HCT116 (cell line): Measurements from ENCODE around the gene CPEB1. TPM values are rescaled to one million over a fixed set of nuclear protein-coding genes. Genes with fewer than 3 reads are reported as not detected.

Source experiments
- ATAC-seq: fragments of 200-7000 bp; cut with Tn5 transposase; 2 replicates; pipeline ENCODE4 v1.9.1; 2020; ENCODE audit warnings: mild to moderate bottlenecking, moderate library complexity
- BruUV-seq: library from RNA; stranded (reverse); fragments of 400-500 nt; replicated peaks from 2 replicates; lab custom pipeline; 2021; lab: Mats Ljungman, UMichigan
- CTCF ChIA-PET: fragments of 300-600 bp; sonication (Branson Sonifier 250); formaldehyde crosslinking; loops from one replicate; lab custom pipeline; 2021; ENCODE audit warnings: antibody characterized with exemption; lab: Charles Lee
- POLR2A ChIA-PET: fragments of 300-600, 350-600 bp; sonication (Branson Sonifier 250); formaldehyde crosslinking; loops from one replicate; lab custom pipeline; 2021; ENCODE audit warnings: antibody characterized with exemption; lab: Charles Lee
- RAD21 ChIA-PET, 2 experiments: fragments of 300-600 bp; sonication (Branson Sonifier 250); formaldehyde crosslinking; loops; one replicate each; lab custom pipeline; 2023; ENCODE audit warnings: low total read pairs in 2 of 2; ENCODE audit not compliant: uncharacterized antibody in 2 of 2, unreplicated experiment in 2 of 2, low non-redundant PET in 1 of 2; lab: Charles Lee
- DNase-seq: peaks from one replicate; pipeline ENCODE4 v3.0.0-alpha.2; 2010; ENCODE audit warnings: low read depth, low spot score
- H2AFZ ChIP-seq: fragments of 200-600 bp; shearing (Covaris generic), sonication (generic); 2 replicates; pipeline ENCODE4 v1.6.1; 2017; ENCODE audit warnings: low read depth, mixed run types, mixed read lengths, antibody characterized with exemption, low read length; ENCODE audit not compliant: poor library complexity, severe bottlenecking
- H3K27ac ChIP-seq: 2 replicates; pipeline ENCODE4 v1.5.1; 2012; ENCODE audit warnings: low read depth, low read length
- H3K27me3 ChIP-seq: fragments of 200-600 bp; sonication (generic); 2 replicates; pipeline ENCODE4 v1.6.1; 2016; ENCODE audit warnings: mixed run types, low read length, mixed read lengths; ENCODE audit not compliant: insufficient read depth
- H3K36me3 ChIP-seq, 2 experiments: fragments of 200-500 bp in 1 of 2; fragments of 200-600 bp in 1 of 2; sonication (Bioruptor generic) in 1 of 2; sonication (generic) in 1 of 2; 2 replicates each; pipeline versions ENCODE4 v1.5.1 to v1.6.1; 2014 to 2016; ENCODE audit warnings: low read length in 2 of 2, inconsistent platforms in 1 of 2, mixed read lengths in 1 of 2, mixed run types in 1 of 2; ENCODE audit not compliant: insufficient read depth in 2 of 2, control insufficient read depth in 1 of 2
- H3K4me1 ChIP-seq, 2 experiments: fragments of 200-600 bp in 1 of 2; sonication (generic) in 1 of 2; 2 replicates each; pipeline versions ENCODE4 v1.5.1 to v1.6.1; 2012 to 2017; ENCODE audit warnings: low read length in 2 of 2, inconsistent platforms in 1 of 2, mild to moderate bottlenecking in 1 of 2, mixed read lengths in 1 of 2, mixed run types in 1 of 2, moderate library complexity in 1 of 2; ENCODE audit not compliant: insufficient read depth in 2 of 2, control insufficient read depth in 1 of 2
- H3K4me2 ChIP-seq: fragments of 200-600 bp; sonication (generic); 2 replicates; pipeline ENCODE4 v1.6.1; 2017; ENCODE audit warnings: mixed run types, low read length, mixed read lengths
- H3K4me3 ChIP-seq, 2 experiments: fragments of 200-600 bp in 1 of 2; sonication (generic) in 1 of 2; replicated peaks in 1 of 2; 2 replicates each; pipeline ENCODE4 v1.5.1; 2011 to 2016; ENCODE audit warnings: low read length in 2 of 2, control low read depth in 1 of 2, low read depth in 1 of 2, mild to moderate bottlenecking in 1 of 2, mixed read lengths in 1 of 2, mixed run types in 1 of 2
- H3K79me2 ChIP-seq: fragments of 200-600 bp; sonication (generic); 2 replicates; pipeline ENCODE4 v1.6.1; 2017; ENCODE audit warnings: mild to moderate bottlenecking, mixed run types, low read length, moderate library complexity, mixed read lengths; ENCODE audit not compliant: insufficient read depth
- H3K9ac ChIP-seq: fragments of 200-600 bp; sonication (generic); 2 replicates; pipeline ENCODE4 v1.6.1; 2016; ENCODE audit warnings: low read length, mixed read lengths
- H3K9me2 ChIP-seq: fragments of 200-600 bp; sonication (generic), shearing (Covaris generic); 2 replicates; pipeline ENCODE4 v1.6.1; 2017; ENCODE audit warnings: mixed run types, mild to moderate bottlenecking, moderate library complexity; ENCODE audit not compliant: insufficient read depth
- H3K9me3 ChIP-seq, 2 experiments: fragments of 200-500 bp in 1 of 2; fragments of 200-600 bp in 1 of 2; sonication (Bioruptor generic) in 1 of 2; sonication (generic) in 1 of 2; 2 replicates each; pipeline ENCODE4 v1.6.1; 2014 to 2017; ENCODE audit warnings: low read length in 2 of 2, mixed read lengths in 2 of 2, inconsistent platforms in 1 of 2, low read depth in 1 of 2, mild to moderate bottlenecking in 1 of 2, mixed run types in 1 of 2, moderate library complexity in 1 of 2; ENCODE audit not compliant: control insufficient read depth in 1 of 2, insufficient read depth in 1 of 2
- H4K20me1 ChIP-seq: fragments of 200-600 bp; sonication (generic), shearing (Covaris generic); 2 replicates; pipeline ENCODE4 v1.6.1; 2017; ENCODE audit warnings: mixed run types, mild to moderate bottlenecking, moderate library complexity; ENCODE audit not compliant: insufficient read depth
- CBX3 ChIP-seq: IDR thresholded peaks from 2 replicates; pipeline ENCODE4 v1.6.1; 2012; ENCODE audit warnings: low read depth
- EGR1 ChIP-seq: IDR thresholded peaks from 2 replicates; pipeline ENCODE4 v1.6.1; 2012; ENCODE audit warnings: low read depth
- EZH2phosphoT487 ChIP-seq: fragments of 200-600 bp; IDR thresholded peaks from 2 replicates; pipeline ENCODE4 v1.6.1; 2018; ENCODE audit warnings: antibody characterized with exemption, borderline replicate concordance
- POLR2AphosphoS5 ChIP-seq: IDR thresholded peaks from 2 replicates; pipeline ENCODE4 v1.6.1; 2011; ENCODE audit warnings: mild to moderate bottlenecking, low read depth, low read length, moderate library complexity
- RAD21 ChIP-seq: IDR thresholded peaks from 2 replicates; pipeline ENCODE4 v1.6.1; 2012; ENCODE audit warnings: low read depth, mild to moderate bottlenecking
- SIN3A ChIP-seq: IDR thresholded peaks from 2 replicates; pipeline ENCODE4 v1.6.1; 2012; ENCODE audit warnings: low read depth
- SP1 ChIP-seq: IDR thresholded peaks from 2 replicates; pipeline ENCODE4 v1.6.1; 2012; ENCODE audit warnings: low read depth
- SRF ChIP-seq: IDR thresholded peaks from 2 replicates; pipeline ENCODE4 v1.6.1; 2012; ENCODE audit warnings: low read depth
- TCF7L2 ChIP-seq: IDR thresholded peaks from 2 replicates; pipeline ENCODE4 v1.7.0; 2011; ENCODE audit warnings: borderline replicate concordance, inconsistent platforms; ENCODE audit not compliant: insufficient read depth, insufficient read length; ENCODE audit errors: extremely low read depth
- YY1 ChIP-seq: IDR thresholded peaks from 2 replicates; pipeline ENCODE4 v1.6.1; 2011; ENCODE audit warnings: low read length, low read depth, moderate library complexity, mild to moderate bottlenecking; ENCODE audit not compliant: insufficient replicate concordance; ENCODE audit errors: extremely low read depth
- ZFX ChIP-seq: fragments of 450-650 bp; IDR thresholded peaks from 2 replicates; pipeline ENCODE4 v1.6.1; 2017
- intact Hi-C: fragments of 100-400 bp; cut with micrococcal nuclease; formaldehyde crosslinking; loops from 2 replicates; pipeline ENCODE4 v1.10.0; 2022
- total RNA-seq: library from RNA; stranded (reverse); gene quantifications from one replicate; pipeline ENCODE4 v1.2.1, GENCODE V29; 2021; ENCODE audit not compliant: unreplicated experiment
- TF ChIP-seq, protein P1 (sequence below): IDR thresholded peaks from 2 replicates; pipeline ENCODE4 v1.6.1; 2012
- TF ChIP-seq, protein P2 (sequence below), 3 experiments: fragments of 200-600 bp in 1 of 3; sonication (generic) in 1 of 3; IDR thresholded peaks in 2 of 3; conservative IDR thresholded peaks in 1 of 3; 2 replicates each; pipeline ENCODE4 v1.5.1; 2012 to 2017; ENCODE audit warnings: low read depth in 2 of 3, low read length in 2 of 3, antibody characterized with exemption in 1 of 3, borderline replicate concordance in 1 of 3, control low read depth in 1 of 3, mild to moderate bottlenecking in 1 of 3, mixed read lengths in 1 of 3, mixed run types in 1 of 3, moderate library complexity in 1 of 3; ENCODE audit not compliant: insufficient read depth in 1 of 3

CPEB1 gene
- total RNA-seq, 1 experiment from 2014 or later, result not detected

GRCh38 chr15:82532383-82532990, 114.7 kb downstream of the CPEB1 start:
- Histone ChIP-seq H3K9me3 (no peaks in the 10 kb centered on the region), H2AFZ (no peak overlapping the region), H3K4me3 (no peak overlapping the region), H4K20me1 (peaks cover 9% of the 10 kb centered on the region), H3K4me2 (no peak overlapping the region), H3K79me2 (peaks cover 13% of the 10 kb centered on the region), H3K9ac (no peak overlapping the region), H3K27ac (no peak overlapping the region), H3K9me2 (no peaks in the 10 kb centered on the region), H3K36me3 (peaks cover 19 to 20% of the 10 kb centered on the region in 2 experiments), H3K4me1 (peaks cover 0 to 7% of the 10 kb centered on the region in 2 experiments; a peak in 2 of 4 replicates), H3K27me3 (no peaks in the 10 kb centered on the region)
- DNase-seq (no peak), ATAC-seq (no peak)
- RAD21 ChIA-PET, result no interaction called here
- no TSS peak for BruUV-seq
- POLR2A ChIA-PET, result interaction anchor here (0.6 to 3.0 kb wide), 4 partner anchors 8 to 1228 kb away, joined by 3 to 22 read pairs (median 3); partner anchors contain the start of gene RPS17
- TF ChIP-seq ZFX (no peak), EGR1 (no peak), YY1 (no peak), SIN3A (no peak), RAD21 (no peak), SRF (no peak), EZH2phosphoT487 (no peak), TCF7L2 (no peak), POLR2AphosphoS5 (no peak), CBX3 (no peak), SP1 (no peak)
- TF ChIP-seq, protein P1, sequence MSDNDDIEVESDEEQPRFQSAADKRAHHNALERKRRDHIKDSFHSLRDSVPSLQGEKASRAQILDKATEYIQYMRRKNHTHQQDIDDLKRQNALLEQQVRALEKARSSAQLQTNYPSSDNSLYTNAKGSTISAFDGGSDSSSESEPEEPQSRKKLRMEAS, result no peak
- TF ChIP-seq, protein P2, sequence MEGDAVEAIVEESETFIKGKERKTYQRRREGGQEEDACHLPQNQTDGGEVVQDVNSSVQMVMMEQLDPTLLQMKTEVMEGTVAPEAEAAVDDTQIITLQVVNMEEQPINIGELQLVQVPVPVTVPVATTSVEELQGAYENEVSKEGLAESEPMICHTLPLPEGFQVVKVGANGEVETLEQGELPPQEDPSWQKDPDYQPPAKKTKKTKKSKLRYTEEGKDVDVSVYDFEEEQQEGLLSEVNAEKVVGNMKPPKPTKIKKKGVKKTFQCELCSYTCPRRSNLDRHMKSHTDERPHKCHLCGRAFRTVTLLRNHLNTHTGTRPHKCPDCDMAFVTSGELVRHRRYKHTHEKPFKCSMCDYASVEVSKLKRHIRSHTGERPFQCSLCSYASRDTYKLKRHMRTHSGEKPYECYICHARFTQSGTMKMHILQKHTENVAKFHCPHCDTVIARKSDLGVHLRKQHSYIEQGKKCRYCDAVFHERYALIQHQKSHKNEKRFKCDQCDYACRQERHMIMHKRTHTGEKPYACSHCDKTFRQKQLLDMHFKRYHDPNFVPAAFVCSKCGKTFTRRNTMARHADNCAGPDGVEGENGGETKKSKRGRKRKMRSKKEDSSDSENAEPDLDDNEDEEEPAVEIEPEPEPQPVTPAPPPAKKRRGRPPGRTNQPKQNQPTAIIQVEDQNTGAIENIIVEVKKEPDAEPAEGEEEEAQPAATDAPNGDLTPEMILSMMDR (IDR thresholded peaks at IDR 0.05 in 2 of 3, conservative IDR thresholded peaks at IDR 0.05 in 1 of 3; ENCODE audit: borderline replicate concordance in 1 of 3, insufficient read depth in 1 of 3, low read depth in 2 of 3, low read length in 2 of 3), result no peak
- intact Hi-C loops, result loop anchor here (10.0 kb wide), 1 partner anchor 472 kb away; no protein-coding TSS in a partner anchor
- CTCF ChIA-PET, result interaction anchor here (1.0 kb wide), 1 partner anchor 8 kb away, joined by 3 read pairs; the partner anchor contains the start of gene RPS17
